ENCODE data around the gene ARFIP2. TPM values are rescaled to one million over a fixed set of nuclear protein-coding genes. Genes with fewer than 3 reads are reported as not detected.

ARFIP2 gene
- total RNA-seq, 1 donor from 2014 or later = 61.4 TPM

GRCh38 chr11:6468712-6469495 is 12.2 kb downstream of the ARFIP2 start:
- peaks cover 10% of the 10 kb centered on the region for H3K36me3 Mint-ChIP-seq (ENCODE audit: low read depth)
- peak; percentile 92 for DNase-seq (ENCODE audit: low spot score)
- H3K9me3 Mint-ChIP-seq (ENCODE audit: low read depth) = no peaks in the 10 kb centered on the region

DNA sequence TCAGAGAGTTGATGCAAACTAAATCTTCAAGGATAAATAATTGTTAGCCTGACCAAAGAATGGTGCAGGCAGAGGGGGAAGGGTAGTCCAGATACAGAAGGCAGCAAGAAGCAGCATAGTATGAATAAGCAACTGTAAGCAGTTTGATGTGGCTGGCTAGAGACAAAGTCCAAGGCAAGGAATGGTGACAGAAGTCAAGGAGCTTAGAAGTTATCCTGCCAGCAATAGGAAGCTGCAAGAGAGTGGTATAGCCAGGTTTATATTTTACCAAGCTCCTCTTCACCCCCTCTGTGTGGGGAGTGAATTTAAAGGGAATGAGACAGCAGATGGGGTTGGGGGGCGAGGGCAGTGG is 22.1 kb downstream of the ARFIP2 start:
- no peaks in the 10 kb centered on the region for H3K9me3 Mint-ChIP-seq (ENCODE audit: low read depth)
- no peak overlapping the region for H3K27ac Mint-ChIP-seq (ENCODE audit: unreplicated experiment)
- peaks cover 30% of the 10 kb centered on the region for H3K36me3 Mint-ChIP-seq (ENCODE audit: low read depth)
- TF ChIP-seq CTCF (IDR thresholded peaks at IDR 0.05) = no peak
- no peak overlapping the region for H3K4me3 Mint-ChIP-seq (ENCODE audit: unreplicated experiment)
- no peaks in the 10 kb centered on the region for H3K4me1 Mint-ChIP-seq (ENCODE audit: low read depth)
- DNase-seq (ENCODE audit: low spot score) = no peak
- no peaks in the 10 kb centered on the region for H3K27me3 Mint-ChIP-seq (ENCODE audit: low read depth)

More at GRCh38 chr11:6468712-6469495, 12.2 kb downstream of the ARFIP2 start:
- Mint-ChIP-seq H3K27ac (ENCODE audit: unreplicated experiment) (no peak overlapping the region), H3K27me3 (ENCODE audit: low read depth) (no peaks in the 10 kb centered on the region), H3K4me3 (ENCODE audit: unreplicated experiment) (no peak overlapping the region), H3K4me1 (ENCODE audit: low read depth) (peaks cover 18% of the 10 kb centered on the region)
- no peak for TF ChIP-seq CTCF (IDR thresholded peaks at IDR 0.05)

DNA sequence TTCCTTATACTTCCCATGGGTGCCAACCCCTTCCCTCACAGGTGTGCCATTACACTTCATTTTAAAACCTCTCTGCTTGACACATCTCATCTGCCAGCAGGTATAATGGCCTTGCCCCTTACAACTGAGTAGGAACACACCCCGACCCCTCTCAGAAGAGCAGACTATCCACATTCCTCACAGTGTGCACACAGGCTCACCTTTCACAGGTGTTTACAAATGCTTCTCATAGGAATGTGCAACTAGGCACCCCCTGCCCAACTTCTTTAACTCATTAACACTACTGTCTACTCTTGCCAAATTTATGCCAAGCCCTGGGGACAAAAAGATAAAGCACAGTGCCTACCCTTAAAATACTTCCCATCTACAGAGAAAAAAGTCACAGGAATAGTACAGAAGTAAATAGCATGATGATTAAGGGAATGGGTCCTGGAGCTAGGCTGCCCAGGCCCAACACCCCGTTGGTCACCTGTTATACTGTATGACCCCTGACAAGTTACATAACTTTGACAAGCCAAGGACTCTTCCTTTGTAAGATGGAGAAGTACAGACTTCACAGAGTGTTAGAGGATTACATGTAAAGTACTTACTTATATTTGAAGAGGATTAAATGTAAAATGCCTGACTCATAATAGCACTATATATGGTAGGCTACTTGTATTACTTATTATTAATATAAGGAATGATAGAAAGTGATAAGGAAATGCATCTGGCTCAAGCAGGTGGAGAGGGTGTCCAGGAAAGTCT is 22.6 kb downstream of the ARFIP2 start:
- Mint-ChIP-seq H3K36me3 (ENCODE audit: low read depth) (peaks cover 28% of the 10 kb centered on the region), H3K27me3 (ENCODE audit: low read depth) (no peaks in the 10 kb centered on the region), H3K27ac (ENCODE audit: unreplicated experiment) (no peak overlapping the region), H3K9me3 (ENCODE audit: low read depth) (no peaks in the 10 kb centered on the region), H3K4me1 (ENCODE audit: low read depth) (no peaks in the 10 kb centered on the region), H3K4me3 (ENCODE audit: unreplicated experiment) (no peak overlapping the region)
- no peak for TF ChIP-seq CTCF (IDR thresholded peaks at IDR 0.05)
- DNase-seq (ENCODE audit: low spot score) = no peak

- Mint-ChIP-seq H3K27me3 (ENCODE audit: low read depth) (no peaks in the 10 kb centered on the region), H3K36me3 (ENCODE audit: low read depth) (peaks cover 28% of the 10 kb centered on the region), H3K27ac (ENCODE audit: unreplicated experiment) (no peak overlapping the region), H3K9me3 (ENCODE audit: low read depth) (no peaks in the 10 kb centered on the region), H3K4me3 (ENCODE audit: unreplicated experiment) (no peak overlapping the region), H3K4me1 (ENCODE audit: low read depth) (peaks cover 5% of the 10 kb centered on the region)
- DNase-seq (ENCODE audit: low spot score) = no peak
- no peak for TF ChIP-seq CTCF (IDR thresholded peaks at IDR 0.05)
Observed at GRCh38 chr11:6457581-6458320, 23.4 kb downstream of the ARFIP2 start.

All from chondrocyte (in vitro differentiated cells).